Keratinocyte (primary cell): Measurements from ENCODE around the gene BRICD5. TPM values are rescaled to one million over a fixed set of nuclear protein-coding genes. Genes with fewer than 3 reads are reported as not detected.

ENCODE experiments used
- DNase-seq: peaks from one replicate; pipeline ENCODE4 v3.0.0-alpha.2; 2011; ENCODE audit warnings: low read depth, missing footprints, low spot score
- FAIRE-seq: peaks from 2 replicates; lab custom pipeline; 2011; peaks lifted over from hg19 to GRCh38; lab: Jason Lieb, UNC
- H2AFZ ChIP-seq: 2 replicates; pipeline ENCODE4 v1.6.0; 2012; ENCODE audit warnings: low read length, control low read depth, inconsistent platforms; ENCODE audit not compliant: control insufficient read depth
- H3K27ac ChIP-seq: 2 replicates; pipeline ENCODE4 v1.5.1; 2011; ENCODE audit warnings: low read length; ENCODE audit not compliant: control insufficient read depth, insufficient read depth
- H3K27me3 ChIP-seq: 3 replicates; pipeline ENCODE4 v1.6.0; 2011; ENCODE audit warnings: low read length; ENCODE audit not compliant: control insufficient read depth, insufficient read depth; ENCODE audit errors: extremely low read depth
- H3K36me3 ChIP-seq, 2 experiments: 2 replicates in 1 of 2; 3 replicates in 1 of 2; pipeline ENCODE4 v1.5.1; 2011; ENCODE audit warnings: low read length in 2 of 2, mild to moderate bottlenecking in 1 of 2; ENCODE audit not compliant: control insufficient read depth in 2 of 2, insufficient read depth in 2 of 2; ENCODE audit errors: extremely low read depth in 1 of 2
- H3K4me1 ChIP-seq: 3 replicates; pipeline ENCODE4 v1.5.1; 2011; ENCODE audit warnings: low read length; ENCODE audit not compliant: control insufficient read depth, insufficient read depth; ENCODE audit errors: extremely low read depth
- H3K4me2 ChIP-seq: 3 replicates; pipeline ENCODE4 v1.6.0; 2011; ENCODE audit warnings: low read depth, low read length; ENCODE audit not compliant: control insufficient read depth, insufficient read depth; ENCODE audit errors: extremely low read depth
- H3K4me3 ChIP-seq, 3 experiments: fragments of 200-600 bp in 1 of 3; sonication (generic) in 1 of 3; 2 replicates in 2 of 3; 3 replicates in 1 of 3; pipeline ENCODE4 v1.5.1; 2011 to 2016; ENCODE audit warnings: low read length in 3 of 3, mild to moderate bottlenecking in 3 of 3, control low read depth in 2 of 3, inconsistent platforms in 1 of 3, low read depth in 1 of 3, mixed read lengths in 1 of 3, mixed run types in 1 of 3, moderate library complexity in 1 of 3; ENCODE audit not compliant: control insufficient read depth in 2 of 3, insufficient read depth in 2 of 3; ENCODE audit errors: extremely low read depth in 1 of 3
- H3K79me2 ChIP-seq: 2 replicates; pipeline ENCODE4 v1.6.0; 2012; ENCODE audit warnings: low read length; ENCODE audit not compliant: control insufficient read depth, insufficient read depth
- H3K9ac ChIP-seq: 3 replicates; pipeline ENCODE4 v1.6.0; 2011; ENCODE audit warnings: low read length; ENCODE audit not compliant: control insufficient read depth, insufficient read depth; ENCODE audit errors: extremely low read depth
- H3K9me1 ChIP-seq: 3 replicates; pipeline ENCODE4 v1.6.0; 2011; ENCODE audit warnings: low read length; ENCODE audit not compliant: control insufficient read depth, insufficient read depth; ENCODE audit errors: extremely low read depth
- H3K9me3 ChIP-seq: 2 replicates; pipeline ENCODE4 v1.5.1; 2012; ENCODE audit warnings: low read depth, low read length; ENCODE audit not compliant: control insufficient read depth
- H4K20me1 ChIP-seq: 3 replicates; pipeline ENCODE4 v1.6.0; 2011; ENCODE audit warnings: low read length; ENCODE audit not compliant: control insufficient read depth, insufficient read depth; ENCODE audit errors: extremely low read depth
- EZH2 ChIP-seq: IDR thresholded peaks from one replicate; pipeline ENCODE4 v1.6.1; 2012; ENCODE audit warnings: inconsistent platforms, mild to moderate bottlenecking, low read length, moderate library complexity
- dilution Hi-C: fragments of 300-500 bp; cut with MboI; formaldehyde crosslinking; loops from one replicate; pipeline ENCODE4 v1.7.0; 2020; ENCODE audit warnings: low sequenced_read_pairs; ENCODE audit not compliant: extremely low pct_ligation_motif_present
- polyA plus RNA-seq, 5 experiments: library from polyadenylated mRNA; depleted of rRNA in 3 of 5; stranded (reverse) in 3 of 5; stranded (forward) in 1 of 5; unstranded in 1 of 5; fragments of >200 nt; gene quantifications; 1 replicate in 1 of 5; 2 replicates in 3 of 5; 3 replicates in 1 of 5; pipeline versions ENCODE4 v1.2.1 to v1.2.3, GENCODE V29; 2011 to 2012; ENCODE audit warnings: missing spikeins in 2 of 5, low read depth in 1 of 5, low replicate concordance in 1 of 5
- TF ChIP-seq, protein P1 (sequence below), 3 experiments: IDR thresholded peaks in 1 of 3; conservative IDR thresholded peaks in 1 of 3; optimal IDR thresholded peaks in 1 of 3; 2 replicates in 2 of 3; 3 replicates in 1 of 3; pipeline versions ENCODE3 to v1.5.1; 2011; ENCODE audit warnings: low read length in 3 of 3, mild to moderate bottlenecking in 3 of 3, moderate library complexity in 2 of 3, control low read depth in 1 of 3, inconsistent platforms in 1 of 3; ENCODE audit not compliant: insufficient read depth in 2 of 3; ENCODE audit errors: extremely low read depth in 1 of 3

Gene BRICD5
- polyA plus RNA-seq, 1 donor (not counting 4 experiments of a cell fraction or from before 2014, with no cell fraction given) = 1.8 TPM

DNA sequence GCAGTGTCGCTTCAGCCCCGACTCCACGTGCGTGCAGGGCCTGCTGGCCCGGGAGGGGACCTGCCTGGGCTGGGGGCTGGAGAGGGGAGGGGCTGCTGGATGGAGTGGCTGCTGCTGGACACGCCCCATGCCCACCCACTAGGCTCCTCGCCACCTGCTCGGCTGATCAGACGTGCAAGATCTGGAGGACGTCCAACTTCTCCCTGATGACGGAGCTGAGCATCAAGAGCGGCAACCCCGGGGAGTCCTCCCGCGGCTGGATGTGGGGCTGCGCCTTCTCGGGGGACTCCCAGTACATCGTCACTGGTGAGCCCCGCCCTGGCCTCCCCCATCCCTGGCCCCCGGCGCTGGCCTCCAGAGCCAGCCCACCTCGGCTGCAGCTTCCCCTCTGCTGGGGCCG lies 2.4 kb downstream of the BRICD5 start:
- DNase-seq (no peak), FAIRE-seq (no peak)
- Histone ChIP-seq H3K4me3 (no peak overlapping the region), H3K4me1 (peaks cover 21% of the 10 kb centered on the region), H3K79me2 (peaks cover 14% of the 10 kb centered on the region), H3K36me3 (peaks cover 12 to 26% of the 10 kb centered on the region in 2 experiments), H3K4me2 (no peak overlapping the region), H4K20me1 (no peaks in the 10 kb centered on the region), H3K27me3 (no peaks in the 10 kb centered on the region), H3K9me3 (no peaks in the 10 kb centered on the region), H3K27ac (no peak overlapping the region), H2AFZ (no peak overlapping the region), H3K9me1 (no peaks in the 10 kb centered on the region), H3K9ac (no peak overlapping the region)
- TF ChIP-seq, protein P1, sequence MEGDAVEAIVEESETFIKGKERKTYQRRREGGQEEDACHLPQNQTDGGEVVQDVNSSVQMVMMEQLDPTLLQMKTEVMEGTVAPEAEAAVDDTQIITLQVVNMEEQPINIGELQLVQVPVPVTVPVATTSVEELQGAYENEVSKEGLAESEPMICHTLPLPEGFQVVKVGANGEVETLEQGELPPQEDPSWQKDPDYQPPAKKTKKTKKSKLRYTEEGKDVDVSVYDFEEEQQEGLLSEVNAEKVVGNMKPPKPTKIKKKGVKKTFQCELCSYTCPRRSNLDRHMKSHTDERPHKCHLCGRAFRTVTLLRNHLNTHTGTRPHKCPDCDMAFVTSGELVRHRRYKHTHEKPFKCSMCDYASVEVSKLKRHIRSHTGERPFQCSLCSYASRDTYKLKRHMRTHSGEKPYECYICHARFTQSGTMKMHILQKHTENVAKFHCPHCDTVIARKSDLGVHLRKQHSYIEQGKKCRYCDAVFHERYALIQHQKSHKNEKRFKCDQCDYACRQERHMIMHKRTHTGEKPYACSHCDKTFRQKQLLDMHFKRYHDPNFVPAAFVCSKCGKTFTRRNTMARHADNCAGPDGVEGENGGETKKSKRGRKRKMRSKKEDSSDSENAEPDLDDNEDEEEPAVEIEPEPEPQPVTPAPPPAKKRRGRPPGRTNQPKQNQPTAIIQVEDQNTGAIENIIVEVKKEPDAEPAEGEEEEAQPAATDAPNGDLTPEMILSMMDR (optimal IDR thresholded peaks at IDR 0.05 in 1 of 3, IDR thresholded peaks at IDR 0.05 in 1 of 3, conservative IDR thresholded peaks at IDR 0.05 in 1 of 3; ENCODE audit: extremely low read depth in 1 of 3, insufficient read depth in 2 of 3, low read length in 3 of 3) = no peak
- no peak for TF ChIP-seq EZH2
- dilution Hi-C loops = no loop called here

DNA sequence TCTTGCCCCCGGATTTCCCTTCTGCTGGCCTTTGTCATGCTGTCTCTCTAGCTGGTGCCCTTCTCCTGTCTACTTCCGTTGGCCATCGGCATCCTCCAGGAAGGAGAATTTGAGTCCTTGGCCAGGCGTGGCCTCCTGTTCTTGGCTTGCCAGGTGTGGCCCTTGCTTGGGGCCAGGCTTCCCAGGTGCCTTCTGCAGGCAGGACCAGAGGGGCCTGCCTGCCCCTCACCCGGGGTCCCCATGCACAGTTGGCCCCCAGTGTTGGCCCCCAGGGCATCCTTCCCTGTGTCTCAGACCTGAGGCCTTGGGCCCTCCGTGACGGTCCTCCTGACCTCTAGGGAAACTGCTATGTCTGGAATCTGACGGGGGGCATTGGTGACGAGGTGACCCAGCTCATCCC lies 2.8 kb downstream of the BRICD5 start:
- Histone ChIP-seq H3K27ac (no peak overlapping the region), H3K4me2 (no peak overlapping the region), H3K79me2 (peaks cover 10% of the 10 kb centered on the region), H2AFZ (no peak overlapping the region), H3K9me3 (no peaks in the 10 kb centered on the region), H3K9ac (no peak overlapping the region), H3K4me1 (peaks cover 17% of the 10 kb centered on the region), H3K36me3 (peaks cover 12 to 24% of the 10 kb centered on the region in 2 experiments), H3K9me1 (no peaks in the 10 kb centered on the region), H4K20me1 (no peaks in the 10 kb centered on the region), H3K4me3 (no peak overlapping the region), H3K27me3 (no peaks in the 10 kb centered on the region)
- DNase-seq = no peak
- no peak for FAIRE-seq
- TF ChIP-seq EZH2 = no peak
- TF ChIP-seq, protein P1 (optimal IDR thresholded peaks at IDR 0.05 in 1 of 3, IDR thresholded peaks at IDR 0.05 in 1 of 3, conservative IDR thresholded peaks at IDR 0.05 in 1 of 3; ENCODE audit: extremely low read depth in 1 of 3, insufficient read depth in 2 of 3, low read length in 3 of 3) = no peak
- dilution Hi-C loops = no loop called here
